ENCODE data around the gene SIVA1.

DNA sequence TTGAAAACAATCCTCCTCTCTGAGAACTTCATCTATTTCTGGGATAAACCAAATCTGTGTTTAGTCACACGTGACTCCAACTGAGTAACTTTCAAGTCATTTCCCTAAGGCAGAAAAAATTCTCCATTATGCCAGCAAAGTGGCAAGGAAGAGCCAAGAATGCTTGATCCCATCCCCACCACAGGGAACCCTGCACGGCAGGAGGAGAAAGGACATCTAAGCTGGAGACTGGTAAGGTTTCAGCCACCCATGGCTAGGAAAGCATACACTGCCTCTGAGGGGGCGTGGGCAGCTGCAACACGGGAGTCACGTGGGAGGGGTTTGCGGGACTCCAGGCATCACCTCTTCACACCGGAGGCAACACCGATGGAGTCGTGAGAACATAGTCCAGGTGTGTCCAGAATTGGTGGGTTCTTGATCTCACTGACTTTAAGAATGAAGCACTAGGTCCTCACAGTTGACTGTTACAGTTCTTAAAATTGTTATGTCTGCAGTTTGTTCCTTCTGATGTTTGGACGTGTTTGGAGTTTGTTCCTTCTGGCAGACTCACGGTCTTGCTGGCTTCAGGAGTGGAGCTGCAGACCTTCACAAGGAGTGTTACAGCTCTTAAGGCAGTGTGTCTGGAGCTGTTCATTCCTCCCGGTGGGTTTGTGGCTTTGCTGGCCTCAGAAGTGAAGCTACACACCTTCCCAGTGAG is 2.7 kb upstream of the SIVA1 start:
- TF ChIP-seq, protein P1, sequence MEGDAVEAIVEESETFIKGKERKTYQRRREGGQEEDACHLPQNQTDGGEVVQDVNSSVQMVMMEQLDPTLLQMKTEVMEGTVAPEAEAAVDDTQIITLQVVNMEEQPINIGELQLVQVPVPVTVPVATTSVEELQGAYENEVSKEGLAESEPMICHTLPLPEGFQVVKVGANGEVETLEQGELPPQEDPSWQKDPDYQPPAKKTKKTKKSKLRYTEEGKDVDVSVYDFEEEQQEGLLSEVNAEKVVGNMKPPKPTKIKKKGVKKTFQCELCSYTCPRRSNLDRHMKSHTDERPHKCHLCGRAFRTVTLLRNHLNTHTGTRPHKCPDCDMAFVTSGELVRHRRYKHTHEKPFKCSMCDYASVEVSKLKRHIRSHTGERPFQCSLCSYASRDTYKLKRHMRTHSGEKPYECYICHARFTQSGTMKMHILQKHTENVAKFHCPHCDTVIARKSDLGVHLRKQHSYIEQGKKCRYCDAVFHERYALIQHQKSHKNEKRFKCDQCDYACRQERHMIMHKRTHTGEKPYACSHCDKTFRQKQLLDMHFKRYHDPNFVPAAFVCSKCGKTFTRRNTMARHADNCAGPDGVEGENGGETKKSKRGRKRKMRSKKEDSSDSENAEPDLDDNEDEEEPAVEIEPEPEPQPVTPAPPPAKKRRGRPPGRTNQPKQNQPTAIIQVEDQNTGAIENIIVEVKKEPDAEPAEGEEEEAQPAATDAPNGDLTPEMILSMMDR (IDR thresholded peaks at IDR 0.05) = no peak
- no peak for TF ChIP-seq EZH2 (IDR thresholded peaks at IDR 0.05; ENCODE audit: borderline replicate concordance, insufficient read depth, low read depth, low read length, poor library complexity, severe bottlenecking)
